ENCODE results near the gene HRH2. TPM values are rescaled to one million over a fixed set of nuclear protein-coding genes. Genes with fewer than 3 reads are reported as not detected.

The HRH2 gene
- total RNA-seq, 2 donors from 2014 or later: 3.3 to 4.0 TPM

DNA sequence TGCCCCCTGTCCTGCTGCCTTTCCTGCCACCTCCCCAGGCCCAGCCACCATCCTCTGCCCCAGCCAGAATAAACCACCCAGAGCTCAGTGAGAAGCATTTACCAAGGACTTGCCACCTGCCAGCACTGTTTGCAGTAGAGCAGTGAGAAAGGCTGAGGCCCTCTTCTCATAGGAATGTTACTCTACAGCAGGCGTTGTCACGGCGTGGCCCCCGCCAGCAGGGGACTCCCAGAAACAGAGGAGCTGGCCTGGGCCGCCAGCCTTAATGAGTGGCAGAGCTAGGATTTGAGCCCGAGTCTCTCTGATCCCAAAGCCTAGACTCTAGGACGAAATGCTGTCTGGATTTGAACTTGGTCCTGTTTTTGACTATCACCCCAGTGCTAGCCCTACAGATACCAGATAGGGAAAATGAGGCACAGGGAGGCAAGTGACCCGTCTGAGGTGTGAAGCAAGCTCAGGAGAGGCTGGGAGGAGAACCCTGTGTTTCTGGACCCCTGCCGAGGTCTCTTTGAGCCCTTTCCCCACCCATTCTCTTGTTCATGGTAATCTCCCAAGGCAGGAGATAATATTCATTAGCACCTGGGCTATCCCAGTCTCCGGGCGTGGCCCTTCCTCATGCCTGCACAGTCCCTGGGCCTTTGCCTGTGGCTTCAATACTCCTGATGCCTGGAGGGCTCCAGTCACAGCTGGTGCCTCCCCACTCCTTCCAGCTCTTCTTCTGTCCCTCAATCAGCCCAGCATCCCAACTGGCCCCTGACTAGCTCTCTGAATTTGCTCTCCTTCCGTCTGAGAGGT, 30.7 kb downstream of the HRH2 start:
- no peaks in the 10 kb centered on the region for H3K27me3 Mint-ChIP-seq
- H3K4me1 Mint-ChIP-seq: peaks cover 10% of the 10 kb centered on the region
- H3K9me3 Mint-ChIP-seq: no peaks in the 10 kb centered on the region
- peaks cover 7% of the 10 kb centered on the region for H3K36me3 Mint-ChIP-seq (ENCODE audit: low read depth)
- no peak overlapping the region for H3K4me3 Mint-ChIP-seq
- no peak for ATAC-seq (replicated peaks)
- peak overlapping the region; percentile 85 for H3K27ac Mint-ChIP-seq

DNA sequence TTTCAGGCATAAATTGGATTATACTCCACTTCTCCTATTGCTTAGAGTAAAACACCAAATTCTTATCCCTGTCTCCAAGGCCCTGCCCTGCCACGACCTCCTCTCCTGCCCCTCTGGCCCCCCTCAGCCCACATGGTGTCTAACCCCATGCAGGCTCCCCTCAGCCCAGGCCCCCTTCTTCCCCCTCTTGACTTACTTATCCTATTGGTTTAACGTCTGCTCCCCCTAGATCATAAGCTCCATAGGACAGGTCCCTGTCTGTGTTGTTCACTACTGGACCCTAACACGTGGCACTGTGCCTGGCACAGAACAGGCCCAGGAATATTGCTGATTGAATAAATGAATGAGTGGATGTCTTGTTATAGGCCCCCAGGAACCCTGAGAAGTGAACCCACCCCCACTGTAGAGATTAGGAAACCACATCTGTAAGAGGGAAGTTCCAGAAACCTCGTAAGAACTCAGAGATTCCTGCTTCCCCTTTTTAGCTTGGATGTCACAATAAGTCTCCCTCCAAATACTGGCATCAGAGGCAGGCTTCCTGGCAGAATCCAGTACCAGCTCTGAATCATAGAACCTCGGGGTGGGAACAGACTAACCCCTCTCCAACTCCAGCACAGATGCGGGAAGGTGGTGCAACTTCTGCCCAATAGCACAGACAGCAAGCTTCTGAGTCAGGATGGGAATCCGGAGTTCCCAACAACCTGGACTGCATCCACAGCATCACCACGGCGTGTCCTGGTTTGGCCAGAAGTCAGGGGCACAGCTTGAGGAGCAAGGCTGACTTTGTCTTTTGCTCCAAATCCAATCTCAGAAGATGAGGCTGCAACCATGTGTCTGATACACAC, 31.5 kb downstream of the HRH2 start:
- Mint-ChIP-seq H3K4me1 (peaks cover 10% of the 10 kb centered on the region), H3K36me3 (ENCODE audit: low read depth) (no peaks in the 10 kb centered on the region), H3K27me3 (no peaks in the 10 kb centered on the region), H3K4me3 (no peak overlapping the region), H3K9me3 (no peaks in the 10 kb centered on the region), H3K27ac (peak overlapping the region; percentile 85)
- ATAC-seq (replicated peaks): no peak

GRCh38 chr5:175690025-175690424, 32.2 kb downstream of the HRH2 start:
- peak overlapping the region; percentile 12 for H3K27ac Mint-ChIP-seq
- no peaks in the 10 kb centered on the region for H3K36me3 Mint-ChIP-seq (ENCODE audit: low read depth)
- H3K27me3 Mint-ChIP-seq: no peaks in the 10 kb centered on the region
- peaks cover 10% of the 10 kb centered on the region for H3K4me1 Mint-ChIP-seq
- ATAC-seq (replicated peaks): no peak
- no peak overlapping the region for H3K4me3 Mint-ChIP-seq
- H3K9me3 Mint-ChIP-seq: no peaks in the 10 kb centered on the region

DNA sequence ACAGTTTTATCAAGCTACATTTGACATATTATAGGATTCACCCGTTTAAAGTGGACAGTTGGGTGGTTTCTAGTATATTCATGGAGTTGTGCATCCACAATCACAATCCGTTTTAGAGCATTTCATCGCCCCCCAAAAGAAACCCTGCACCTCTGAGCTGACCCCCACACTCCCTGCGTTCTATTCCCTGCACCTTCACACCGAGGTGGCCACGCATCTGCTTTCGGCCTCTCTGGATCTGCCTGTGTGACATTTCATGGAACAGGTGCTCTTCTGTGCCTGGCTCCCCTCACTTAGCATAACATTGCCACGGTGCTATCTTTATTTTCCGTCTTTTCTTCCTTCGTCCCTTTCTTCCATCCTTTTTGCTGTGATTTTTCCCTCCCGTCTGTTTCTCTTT, 32.7 kb downstream of the HRH2 start:
- no peak for ATAC-seq (replicated peaks)
- Mint-ChIP-seq H3K27me3 (no peaks in the 10 kb centered on the region), H3K4me3 (no peak overlapping the region), H3K4me1 (peaks cover 10% of the 10 kb centered on the region), H3K27ac (peak overlapping the region; percentile 12), H3K9me3 (no peaks in the 10 kb centered on the region), H3K36me3 (ENCODE audit: low read depth) (no peaks in the 10 kb centered on the region)

- Mint-ChIP-seq H3K27me3 (no peaks in the 10 kb centered on the region), H3K9me3 (no peaks in the 10 kb centered on the region), H3K4me1 (peaks cover 19% of the 10 kb centered on the region), H3K36me3 (ENCODE audit: low read depth) (no peaks in the 10 kb centered on the region), H3K4me3 (no peak overlapping the region), H3K27ac (no peak overlapping the region)
- ATAC-seq (replicated peaks): no peak
Measured at GRCh38 chr5:175691761-175692160, 33.9 kb downstream of the HRH2 start.

DNA sequence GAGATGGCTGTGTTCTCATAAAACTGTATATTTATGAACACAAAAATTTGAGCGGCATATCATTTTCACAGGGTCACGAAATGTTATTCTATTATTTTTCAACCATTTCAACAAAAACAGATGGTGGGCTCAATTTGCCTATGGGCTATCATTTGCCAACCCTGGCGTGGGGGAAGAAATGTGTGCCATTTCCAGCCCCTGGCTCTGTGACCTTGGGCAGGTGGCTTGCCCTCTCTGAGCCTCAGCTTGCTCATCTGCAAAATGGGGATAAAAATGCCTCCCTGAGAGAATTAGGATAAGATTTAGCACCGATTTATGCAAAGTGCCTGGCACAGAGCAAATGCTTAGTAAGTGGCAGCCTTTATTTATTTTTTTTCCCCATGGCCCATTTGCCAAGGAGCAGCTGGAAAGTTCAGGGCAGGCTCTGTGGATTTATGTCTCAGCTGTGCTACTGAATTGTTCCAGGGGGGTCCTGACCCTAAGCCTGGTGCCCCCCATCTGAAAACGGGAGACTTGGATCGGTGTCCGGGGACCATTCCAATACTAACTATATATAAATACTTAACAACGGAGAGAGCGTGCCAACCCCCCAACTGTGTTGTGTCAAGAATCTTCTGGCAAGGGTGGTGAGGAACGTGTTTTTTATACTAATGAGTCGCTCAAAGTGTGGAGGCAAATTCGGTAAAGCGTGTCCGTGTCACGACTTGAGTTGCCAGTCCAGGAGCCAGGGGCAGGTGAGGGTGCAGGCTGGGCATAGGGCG, 34.5 kb downstream of the HRH2 start:
- no peaks in the 10 kb centered on the region for H3K27me3 Mint-ChIP-seq
- H3K4me1 Mint-ChIP-seq: peaks cover 19% of the 10 kb centered on the region
- no peak for ATAC-seq (replicated peaks)
- peak overlapping the region; percentile 54 for H3K27ac Mint-ChIP-seq
- no peaks in the 10 kb centered on the region for H3K9me3 Mint-ChIP-seq
- H3K36me3 Mint-ChIP-seq (ENCODE audit: low read depth): no peaks in the 10 kb centered on the region
- H3K4me3 Mint-ChIP-seq: no peak overlapping the region

DNA sequence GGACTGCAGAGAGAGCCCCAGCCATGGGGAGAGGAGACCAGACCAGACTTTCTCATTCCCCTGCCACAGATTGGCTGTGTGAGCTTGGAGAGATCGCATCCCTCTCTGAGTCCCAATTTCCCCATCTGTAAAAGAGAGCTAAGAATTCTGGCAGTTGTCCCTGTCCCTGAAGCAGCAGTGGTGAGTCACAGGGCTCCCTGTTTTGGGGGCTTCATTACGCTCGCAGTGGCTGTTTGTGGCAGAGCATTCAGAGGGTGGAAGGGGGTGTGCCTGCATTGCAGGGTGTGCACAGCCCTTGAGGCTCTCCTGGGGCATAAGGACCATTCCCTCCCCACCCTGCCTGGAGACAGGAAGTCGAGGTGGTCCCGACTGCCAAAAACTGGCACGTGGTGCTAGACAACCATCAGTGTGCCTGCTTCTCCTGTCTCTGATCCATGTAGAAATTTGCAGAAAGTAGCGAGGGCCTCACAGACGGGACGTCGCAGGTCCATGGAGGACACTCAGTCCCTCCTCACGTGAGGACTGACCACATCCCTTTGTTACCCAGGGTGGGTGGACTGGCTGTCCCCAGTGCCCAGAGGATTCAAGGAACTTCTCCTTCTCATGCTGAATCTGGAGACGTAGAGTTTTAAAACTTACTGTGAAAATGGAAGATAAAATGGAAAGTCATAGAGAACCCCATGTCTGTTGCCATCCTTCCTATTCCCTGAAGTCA, 35.3 kb downstream of the HRH2 start:
- H3K27ac Mint-ChIP-seq: peak overlapping the region; percentile 54
- no peaks in the 10 kb centered on the region for H3K36me3 Mint-ChIP-seq (ENCODE audit: low read depth)
- no peaks in the 10 kb centered on the region for H3K27me3 Mint-ChIP-seq
- H3K4me1 Mint-ChIP-seq: peaks cover 14% of the 10 kb centered on the region
- no peak overlapping the region for H3K4me3 Mint-ChIP-seq
- H3K9me3 Mint-ChIP-seq: no peaks in the 10 kb centered on the region
- no peak for ATAC-seq (replicated peaks)

- Mint-ChIP-seq H3K4me3 (no peak overlapping the region), H3K27me3 (no peaks in the 10 kb centered on the region), H3K36me3 (ENCODE audit: low read depth) (no peaks in the 10 kb centered on the region), H3K4me1 (peaks cover 14% of the 10 kb centered on the region), H3K9me3 (no peaks in the 10 kb centered on the region), H3K27ac (peak overlapping the region; percentile 50)
- no peak for ATAC-seq (replicated peaks)
Measured at GRCh38 chr5:175693741-175694140, 35.9 kb downstream of the HRH2 start.

DNA sequence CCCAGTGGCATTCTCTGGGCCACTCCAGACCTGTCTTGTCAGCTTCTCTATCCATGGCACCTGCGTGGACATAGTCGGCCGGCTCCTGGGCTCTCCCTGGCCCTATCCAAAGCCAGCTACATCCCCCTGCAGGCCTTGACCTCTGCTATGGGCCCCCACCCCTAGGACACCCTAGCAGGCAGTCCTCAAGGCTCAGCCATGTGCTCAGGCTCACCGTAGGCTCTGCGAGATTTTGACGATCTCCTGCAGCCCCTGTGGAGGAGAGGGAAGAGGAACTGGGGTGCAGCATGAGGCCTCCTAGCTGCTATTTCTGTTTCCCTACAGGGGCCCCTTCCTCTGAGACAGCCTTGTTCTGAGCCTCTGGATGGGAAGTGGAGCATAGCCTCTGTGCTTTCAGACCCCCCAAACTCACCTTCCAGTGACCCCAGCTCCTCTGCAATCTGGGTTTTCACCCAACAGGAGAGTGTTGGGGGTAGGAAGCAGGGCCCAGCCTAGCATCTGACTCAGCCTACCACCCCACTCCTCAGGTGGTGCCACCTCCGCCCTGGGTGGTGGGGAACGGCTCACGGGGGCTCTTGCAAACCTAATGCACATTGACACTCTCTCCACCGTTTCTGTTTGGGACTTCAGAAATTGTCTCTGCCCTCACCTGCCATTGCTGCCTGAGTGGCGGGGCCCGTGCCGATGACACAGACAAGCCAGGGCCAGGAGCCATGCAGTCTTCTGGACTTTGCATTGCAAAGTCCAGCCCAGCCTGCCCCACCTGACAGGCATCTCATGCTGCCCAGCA, 36.7 kb downstream of the HRH2 start:
- no peaks in the 10 kb centered on the region for H3K36me3 Mint-ChIP-seq (ENCODE audit: low read depth)
- H3K4me1 Mint-ChIP-seq: peaks cover 8% of the 10 kb centered on the region
- no peaks in the 10 kb centered on the region for H3K9me3 Mint-ChIP-seq
- no peak for ATAC-seq (replicated peaks)
- peak overlapping the region; percentile 91 for H3K27ac Mint-ChIP-seq
- no peaks in the 10 kb centered on the region for H3K27me3 Mint-ChIP-seq
- no peak overlapping the region for H3K4me3 Mint-ChIP-seq

DNA sequence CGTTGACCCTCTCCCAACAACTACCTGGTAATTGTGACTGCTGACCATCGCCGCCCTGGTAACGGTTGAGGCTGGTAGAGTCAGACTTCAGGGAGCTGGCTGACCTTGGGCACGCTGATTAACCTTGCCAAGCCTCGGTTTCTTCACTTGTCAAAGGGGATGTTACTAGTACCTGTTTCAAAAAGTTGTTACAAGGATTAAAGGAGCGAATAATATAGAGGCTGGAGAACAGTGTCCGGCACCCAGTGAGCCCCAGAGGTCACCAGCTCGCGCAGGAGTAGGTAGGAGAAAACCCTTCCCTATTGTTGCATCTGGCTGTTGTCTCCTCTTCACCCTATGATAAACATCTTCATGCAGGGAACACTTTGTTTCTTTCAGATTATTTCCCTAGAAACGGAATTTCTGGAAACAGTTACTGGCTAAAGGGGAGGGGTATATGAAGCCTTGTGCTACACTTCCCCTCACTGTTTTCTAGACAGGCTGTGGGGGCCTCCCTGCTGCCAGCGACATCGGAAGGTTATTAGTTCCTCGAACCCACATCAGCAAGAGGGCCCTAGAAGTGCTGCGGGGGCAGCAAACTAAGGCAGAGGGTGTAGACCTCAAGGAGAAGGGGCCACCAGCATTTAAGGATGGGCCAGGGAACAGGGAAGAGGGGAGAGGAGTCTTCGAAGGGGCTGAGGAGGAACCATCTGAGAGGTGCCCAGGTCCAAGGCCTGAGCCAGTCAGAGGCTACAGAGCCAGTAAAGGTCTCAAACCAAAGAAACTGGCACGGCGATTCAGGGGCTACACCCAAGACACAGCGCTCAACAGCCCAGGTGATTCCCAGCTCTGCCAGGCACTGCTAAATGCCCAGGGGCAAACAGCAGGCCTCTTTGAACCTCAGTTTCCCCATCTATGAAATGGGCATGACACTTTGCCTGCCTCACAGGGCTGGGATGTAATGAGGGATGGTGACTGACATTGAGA, 37.6 kb downstream of the HRH2 start:
- peak overlapping the region; percentile 91 for H3K27ac Mint-ChIP-seq
- H3K27me3 Mint-ChIP-seq: no peaks in the 10 kb centered on the region
- no peaks in the 10 kb centered on the region for H3K36me3 Mint-ChIP-seq (ENCODE audit: low read depth)
- ATAC-seq (replicated peaks): peak; percentile 5
- H3K9me3 Mint-ChIP-seq: no peaks in the 10 kb centered on the region
- peak overlapping the region; percentile 71 for H3K4me3 Mint-ChIP-seq
- peaks cover 8% of the 10 kb centered on the region for H3K4me1 Mint-ChIP-seq

GRCh38 chr5:175696139-175696854, 38.4 kb downstream of the HRH2 start:
- ATAC-seq (replicated peaks): peak; percentile 93
- Mint-ChIP-seq H3K27ac (peak overlapping the region; percentile 91), H3K4me3 (peak overlapping the region; percentile 71), H3K9me3 (no peaks in the 10 kb centered on the region), H3K4me1 (peaks cover 8% of the 10 kb centered on the region), H3K27me3 (no peaks in the 10 kb centered on the region), H3K36me3 (ENCODE audit: low read depth) (no peaks in the 10 kb centered on the region)

GRCh38 chr5:175696855-175697198, 39.0 kb downstream of the HRH2 start:
- ATAC-seq (replicated peaks): no peak
- Mint-ChIP-seq H3K27me3 (no peaks in the 10 kb centered on the region), H3K36me3 (ENCODE audit: low read depth) (peaks cover 1% of the 10 kb centered on the region), H3K27ac (peak overlapping the region; percentile 91), H3K9me3 (no peaks in the 10 kb centered on the region), H3K4me1 (peaks cover 8% of the 10 kb centered on the region), H3K4me3 (peak overlapping the region; percentile 71)
